ENCODE measurements around the gene PLEKHH1. TPM values are rescaled to one million over a fixed set of nuclear protein-coding genes. Genes with fewer than 3 reads are reported as not detected.

Gene PLEKHH1
- total RNA-seq, 4 donors from 2014 or later = 71.1 to 123 (median 79.7) TPM

GRCh38 chr14:67557118-67557517 lies 24.0 kb downstream of the PLEKHH1 start:
- H3K27ac ChIP-seq = no peak overlapping the region
- TF ChIP-seq POLR2A (IDR thresholded peaks at IDR 0.05) = no peak
- TF ChIP-seq EP300 (IDR thresholded peaks at IDR 0.05; ENCODE audit: low read depth) = no peak
- TF ChIP-seq, protein P1, sequence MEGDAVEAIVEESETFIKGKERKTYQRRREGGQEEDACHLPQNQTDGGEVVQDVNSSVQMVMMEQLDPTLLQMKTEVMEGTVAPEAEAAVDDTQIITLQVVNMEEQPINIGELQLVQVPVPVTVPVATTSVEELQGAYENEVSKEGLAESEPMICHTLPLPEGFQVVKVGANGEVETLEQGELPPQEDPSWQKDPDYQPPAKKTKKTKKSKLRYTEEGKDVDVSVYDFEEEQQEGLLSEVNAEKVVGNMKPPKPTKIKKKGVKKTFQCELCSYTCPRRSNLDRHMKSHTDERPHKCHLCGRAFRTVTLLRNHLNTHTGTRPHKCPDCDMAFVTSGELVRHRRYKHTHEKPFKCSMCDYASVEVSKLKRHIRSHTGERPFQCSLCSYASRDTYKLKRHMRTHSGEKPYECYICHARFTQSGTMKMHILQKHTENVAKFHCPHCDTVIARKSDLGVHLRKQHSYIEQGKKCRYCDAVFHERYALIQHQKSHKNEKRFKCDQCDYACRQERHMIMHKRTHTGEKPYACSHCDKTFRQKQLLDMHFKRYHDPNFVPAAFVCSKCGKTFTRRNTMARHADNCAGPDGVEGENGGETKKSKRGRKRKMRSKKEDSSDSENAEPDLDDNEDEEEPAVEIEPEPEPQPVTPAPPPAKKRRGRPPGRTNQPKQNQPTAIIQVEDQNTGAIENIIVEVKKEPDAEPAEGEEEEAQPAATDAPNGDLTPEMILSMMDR (IDR thresholded peaks at IDR 0.05) = no peak
- intact Hi-C loops (cut with DNase I; ENCODE audit: low total_unique reads) = no loop called here
- no peaks in the 10 kb centered on the region for H3K36me3 ChIP-seq
- in situ Hi-C loops (cut with MboI; ENCODE audit: low pct_ligation_motif_present in 1 of 4, low pct_unique_long_range_greater_than_20kb in 1 of 4, low sequenced_read_pairs in 3 of 4) = loop anchor here in 2 of 4 donors (25.0 kb wide), 2 partner anchors 95 to 120 kb away; no protein-coding TSS in a partner anchor
- 87 to 100% methylated on average over 2 to 7 of the region's 7 CpGs for WGBS, 2 donors (ENCODE audit: low coverage in 1 of 2)
- H3K4me1 ChIP-seq = no peaks in the 10 kb centered on the region
- no peak overlapping the region for H3K4me3 ChIP-seq
- no peaks in the 10 kb centered on the region for H3K9me3 ChIP-seq
- H3K27me3 ChIP-seq = no peaks in the 10 kb centered on the region
- no peak for DNase-seq

DNA sequence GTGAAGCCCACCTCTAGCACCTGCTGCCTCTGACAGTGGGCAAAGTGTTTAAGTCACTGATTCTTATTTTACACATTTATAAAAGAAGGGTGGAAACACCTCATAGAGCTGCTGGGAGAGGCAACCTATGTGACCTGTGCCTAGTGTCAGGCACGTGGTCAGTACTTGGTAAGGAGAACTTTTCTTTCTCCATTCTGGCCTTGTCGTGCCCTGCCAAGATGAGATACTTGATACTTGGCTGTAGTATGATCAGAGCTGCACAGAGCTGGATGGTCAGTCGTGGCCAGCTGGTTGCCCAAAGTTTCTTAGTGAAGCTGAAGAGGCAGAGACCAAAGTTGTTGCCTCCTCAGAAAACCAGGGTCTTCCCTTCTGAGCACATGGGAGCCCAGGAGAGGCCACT lies 24.6 kb downstream of the PLEKHH1 start:
- H3K27ac ChIP-seq = no peak overlapping the region
- DNase-seq = no peak
- intact Hi-C loops (cut with DNase I; ENCODE audit: low total_unique reads) = no loop called here

GRCh38 chr14:67559639-67560038 lies 26.5 kb downstream of the PLEKHH1 start:
- no peak overlapping the region for H3K4me3 ChIP-seq
- H3K27me3 ChIP-seq = no peaks in the 10 kb centered on the region
- in situ Hi-C loops (cut with MboI; ENCODE audit: low pct_ligation_motif_present in 1 of 4, low pct_unique_long_range_greater_than_20kb in 1 of 4, low sequenced_read_pairs in 3 of 4) (loop anchor here in 3 of 4 donors (10.0 to 25.0 kb wide), 3 partner anchors 97 to 135 kb away; no protein-coding TSS in a partner anchor), intact Hi-C loops (cut with DNase I; ENCODE audit: low total_unique reads) (no loop called here)
- H3K36me3 ChIP-seq = no peaks in the 10 kb centered on the region
- DNase-seq = no peak
- no peaks in the 10 kb centered on the region for H3K9me3 ChIP-seq
- no peak overlapping the region for H3K27ac ChIP-seq
- 63 to 69% methylated on average over 4 of the region's 4 CpGs for WGBS, 2 donors (ENCODE audit: low coverage in 1 of 2)
- TF ChIP-seq POLR2A (IDR thresholded peaks at IDR 0.05) (no peak), POLR2AphosphoS5 (IDR thresholded peaks at IDR 0.05) (no peak), EP300 (IDR thresholded peaks at IDR 0.05; ENCODE audit: low read depth) (no peak)
- TF ChIP-seq, protein P1 (IDR thresholded peaks at IDR 0.05) = no peak
- no peaks in the 10 kb centered on the region for H3K4me1 ChIP-seq

More for the DNA sequence above, 24.6 kb downstream of the PLEKHH1 start:
- no peak overlapping the region for H3K4me3 ChIP-seq
- in situ Hi-C loops (cut with MboI; ENCODE audit: low pct_ligation_motif_present in 1 of 4, low pct_unique_long_range_greater_than_20kb in 1 of 4, low sequenced_read_pairs in 3 of 4) = loop anchor here in 2 of 4 donors (25.0 kb wide), 2 partner anchors 95 to 120 kb away; no protein-coding TSS in a partner anchor
- TF ChIP-seq POLR2AphosphoS5 (IDR thresholded peaks at IDR 0.05) (no peak), POLR2A (IDR thresholded peaks at IDR 0.05) (no peak), EP300 (IDR thresholded peaks at IDR 0.05; ENCODE audit: low read depth) (no peak)
- TF ChIP-seq, protein P1 (IDR thresholded peaks at IDR 0.05) = no peak
- H3K9me3 ChIP-seq = no peaks in the 10 kb centered on the region
- no peaks in the 10 kb centered on the region for H3K27me3 ChIP-seq
- H3K4me1 ChIP-seq = no peaks in the 10 kb centered on the region
- no peaks in the 10 kb centered on the region for H3K36me3 ChIP-seq
- 74 to 100% methylated on average over 2 to 3 of the region's 3 CpGs for WGBS, 2 donors (ENCODE audit: low coverage in 1 of 2)

DNA sequence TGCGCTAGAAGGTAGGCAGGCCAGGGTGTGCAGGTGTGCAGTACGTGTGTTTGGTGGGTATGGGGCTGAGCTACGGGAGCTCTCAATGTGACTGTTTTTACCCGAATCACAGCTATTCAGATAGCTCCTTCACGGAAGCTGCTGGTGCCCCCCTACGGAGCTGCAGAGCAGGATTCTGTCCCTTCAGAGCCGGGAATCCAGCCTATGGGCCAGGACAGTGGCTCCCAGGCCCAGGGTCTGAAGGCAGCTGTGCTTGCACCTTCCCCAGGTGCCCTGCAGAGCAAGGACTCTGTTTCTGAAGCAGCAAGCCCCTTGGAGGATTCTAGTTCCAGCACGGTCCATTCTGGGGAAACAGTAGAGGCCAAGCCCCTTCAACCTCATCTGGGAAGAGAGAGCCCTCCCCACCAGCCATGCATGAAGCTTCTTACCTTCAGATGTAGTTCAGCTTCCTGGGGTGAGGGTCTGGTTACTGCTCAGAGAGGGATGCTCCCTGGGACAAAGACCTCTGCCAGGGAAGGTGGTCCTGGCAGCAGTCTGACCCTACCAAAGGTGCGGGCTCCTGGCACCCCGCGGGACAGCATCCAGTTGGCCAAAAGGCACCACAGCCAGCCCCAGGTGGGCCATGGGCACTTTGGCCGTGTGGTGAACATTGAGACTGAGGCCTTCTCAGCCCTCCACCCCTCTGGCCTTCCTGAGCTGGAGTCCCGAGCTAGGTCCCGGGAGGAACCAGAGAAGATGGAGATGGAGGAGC lies 29.1 kb downstream of the PLEKHH1 start:
- intact Hi-C loops (cut with DNase I; ENCODE audit: low total_unique reads) = no loop called here
- H3K36me3 ChIP-seq = no peaks in the 10 kb centered on the region
- no peak overlapping the region for H3K27ac ChIP-seq
- H3K27me3 ChIP-seq = no peaks in the 10 kb centered on the region
- WGBS, 2 donors (ENCODE audit: low coverage in 1 of 2) = 92 to 100% methylated on average over 2 to 14 of the region's 14 CpGs
- no peak overlapping the region for H3K4me3 ChIP-seq
- in situ Hi-C loops (cut with MboI; ENCODE audit: low pct_ligation_motif_present in 1 of 4, low pct_unique_long_range_greater_than_20kb in 1 of 4, low sequenced_read_pairs in 3 of 4) = loop anchor here in 3 of 4 donors (10.0 to 25.0 kb wide), 3 partner anchors 100 to 137 kb away; no protein-coding TSS in a partner anchor
- H3K4me1 ChIP-seq = no peaks in the 10 kb centered on the region
- TF ChIP-seq, protein P1 (IDR thresholded peaks at IDR 0.05) = no peak
- TF ChIP-seq POLR2A (IDR thresholded peaks at IDR 0.05) (no peak), EP300 (IDR thresholded peaks at IDR 0.05; ENCODE audit: low read depth) (no peak), POLR2AphosphoS5 (IDR thresholded peaks at IDR 0.05) (no peak)
- no peaks in the 10 kb centered on the region for H3K9me3 ChIP-seq
- no peak for DNase-seq

Data from transverse colon (tissue), 4 donors.